DMS79 (cell line): ENCODE results near the gene INPP5F.

ENCODE experiments used
- DNase-seq: peaks from one replicate; lab custom pipeline; 2025; lab: John Stamatoyannopoulos, UW

Gene INPP5F

DNA sequence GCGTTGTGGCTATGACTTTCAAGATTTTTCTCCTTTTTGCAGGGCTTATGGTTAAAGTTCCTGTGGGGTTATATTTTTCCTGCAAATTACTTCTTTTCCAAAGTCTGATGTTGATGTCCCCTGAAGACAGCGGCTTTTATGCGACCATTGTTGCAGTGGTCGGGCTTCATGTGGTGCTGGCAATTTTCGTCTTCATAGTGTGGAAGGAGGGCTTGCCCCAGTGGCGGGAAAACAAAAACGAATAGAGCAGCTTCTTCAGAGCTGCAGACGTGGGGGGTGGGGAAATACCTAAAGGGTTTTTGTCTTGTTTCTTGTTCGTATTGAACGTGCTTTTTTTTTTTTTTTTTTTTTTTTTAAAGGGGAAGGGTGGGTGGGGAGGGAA, 93.0 kb downstream of the INPP5F start:
- DNase-seq: no peak

DNA sequence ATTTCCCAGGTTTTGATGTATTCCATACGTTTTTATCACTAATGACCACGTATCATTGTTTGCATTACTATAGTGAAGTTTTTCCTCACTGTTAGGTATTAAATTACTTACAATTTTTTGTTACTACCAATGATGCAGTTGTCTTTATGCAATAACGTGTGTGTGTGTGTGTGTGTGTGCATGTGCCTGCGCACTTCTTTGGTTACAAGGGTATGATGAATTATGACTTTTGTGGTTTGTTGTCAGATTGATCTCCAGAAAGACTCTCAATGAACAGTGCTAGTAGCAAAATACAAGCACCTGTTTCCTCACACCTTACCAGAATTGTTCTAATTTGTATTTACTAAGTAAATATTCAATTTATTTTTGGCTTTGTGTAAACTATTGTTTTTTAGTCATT, 95.3 kb downstream of the INPP5F start:
- DNase-seq: no peak

DNA sequence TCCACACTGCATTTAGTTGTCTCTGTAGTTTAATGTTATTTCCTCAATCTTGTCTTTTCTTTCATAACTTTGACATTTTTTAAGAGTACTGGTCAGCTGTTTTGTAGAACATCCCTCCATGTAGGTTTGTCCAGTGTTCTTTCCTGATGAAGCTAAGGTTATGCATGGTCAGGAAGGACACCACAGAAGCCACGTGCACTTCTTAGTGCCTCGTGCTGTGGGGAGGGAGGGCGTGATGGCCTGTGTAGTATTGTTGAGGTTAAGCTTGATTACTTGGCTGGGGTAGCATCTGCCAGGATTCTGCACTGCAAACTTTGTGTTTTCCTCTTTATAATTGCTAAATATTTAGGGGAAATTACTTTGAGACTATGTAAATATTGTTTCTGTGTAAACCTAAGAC, 98.4 kb downstream of the INPP5F start:
- no peak for DNase-seq

DNA sequence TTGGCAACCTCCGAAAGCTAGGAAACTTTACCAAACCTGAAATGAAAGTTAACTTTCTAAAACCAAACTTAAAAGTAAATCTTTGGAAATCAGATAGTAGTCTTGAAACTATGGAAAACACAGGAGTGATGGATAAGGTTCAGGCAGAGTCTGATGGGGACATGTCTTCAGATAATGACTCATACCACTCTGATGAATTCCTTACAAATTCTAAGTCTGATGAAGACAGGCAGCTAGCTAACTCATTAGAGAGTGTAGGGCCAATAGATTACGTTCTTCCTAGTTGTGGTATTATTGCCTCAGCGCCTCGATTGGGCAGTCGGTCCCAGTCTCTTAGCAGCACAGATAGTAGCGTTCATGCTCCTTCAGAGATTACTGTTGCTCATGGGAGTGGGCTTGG, 100.9 kb downstream of the INPP5F start:
- DNase-seq: no peak

DNA sequence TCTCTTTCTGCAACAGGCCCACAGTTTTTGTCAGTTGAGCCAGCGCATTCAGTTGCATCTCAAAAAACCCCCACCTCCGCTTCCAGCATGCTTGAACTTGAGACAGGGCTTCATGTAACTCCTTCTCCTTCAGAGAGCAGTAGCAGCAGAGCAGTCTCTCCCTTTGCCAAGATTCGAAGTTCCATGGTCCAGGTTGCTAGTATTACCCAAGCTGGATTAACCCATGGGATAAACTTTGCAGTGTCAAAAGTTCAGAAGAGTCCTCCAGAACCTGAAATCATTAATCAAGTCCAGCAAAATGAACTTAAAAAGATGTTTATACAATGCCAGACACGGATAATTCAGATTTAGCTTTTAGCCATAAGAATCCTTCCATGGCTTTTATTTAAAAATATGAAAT, 101.6 kb downstream of the INPP5F start:
- DNase-seq: no peak

DNA sequence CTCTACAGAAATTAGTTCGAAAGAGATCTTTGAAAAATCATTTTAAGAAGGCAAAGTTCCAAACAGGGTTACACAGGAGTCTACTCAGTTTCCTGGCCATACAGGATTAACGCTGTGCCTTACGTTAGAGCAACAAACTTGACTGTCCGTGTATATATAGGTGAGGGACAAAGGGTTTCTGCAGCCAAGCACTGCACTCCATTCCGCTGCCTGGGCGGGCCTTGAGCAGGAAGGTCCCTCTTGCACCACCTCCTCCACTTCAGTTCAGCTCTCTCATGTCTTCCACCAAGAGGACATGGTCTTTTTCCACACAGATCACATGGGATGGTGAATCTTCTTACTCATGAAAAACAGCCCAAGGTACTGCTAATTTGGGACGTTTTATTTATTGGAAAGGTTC, 103.6 kb downstream of the INPP5F start:
- no peak for DNase-seq

DNA sequence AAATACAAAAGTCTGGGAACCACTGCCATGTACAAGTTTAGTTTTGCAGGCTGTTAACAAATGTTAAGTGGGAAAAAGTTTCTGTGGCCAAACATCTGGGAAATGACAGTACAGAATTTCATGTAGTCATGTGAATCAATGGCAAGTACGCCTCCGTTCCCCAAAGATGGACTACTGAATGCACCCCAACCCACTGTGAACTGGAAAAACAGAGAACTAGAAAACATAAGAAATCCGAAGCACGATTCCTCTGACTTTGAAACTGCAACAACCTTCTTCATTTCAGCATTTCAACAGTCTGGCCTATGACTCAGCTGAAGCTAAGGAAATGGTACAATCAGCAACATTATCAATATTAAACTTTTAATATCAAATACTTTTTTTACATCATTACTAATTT, 105.0 kb downstream of the INPP5F start:
- no peak for DNase-seq

DNA sequence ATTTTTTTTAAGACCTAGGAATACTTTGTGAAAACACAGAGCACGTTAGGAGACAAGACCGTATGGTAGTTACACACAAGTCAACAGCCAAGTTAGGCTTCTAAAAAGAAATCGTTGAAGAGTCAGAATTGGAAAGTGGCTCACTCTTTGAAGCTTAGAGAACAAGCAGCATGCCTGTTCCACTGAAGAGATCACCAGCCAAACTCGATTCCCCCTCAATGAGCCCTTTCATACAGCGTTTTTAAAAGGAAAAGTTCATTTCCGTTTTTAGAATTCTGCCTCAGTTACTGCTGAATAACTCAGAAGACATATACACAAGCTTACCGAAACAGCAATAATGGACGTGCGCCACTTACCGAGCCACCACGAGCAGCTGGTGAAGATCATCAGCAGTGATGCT, 105.8 kb downstream of the INPP5F start:
- DNase-seq: no peak

DNA sequence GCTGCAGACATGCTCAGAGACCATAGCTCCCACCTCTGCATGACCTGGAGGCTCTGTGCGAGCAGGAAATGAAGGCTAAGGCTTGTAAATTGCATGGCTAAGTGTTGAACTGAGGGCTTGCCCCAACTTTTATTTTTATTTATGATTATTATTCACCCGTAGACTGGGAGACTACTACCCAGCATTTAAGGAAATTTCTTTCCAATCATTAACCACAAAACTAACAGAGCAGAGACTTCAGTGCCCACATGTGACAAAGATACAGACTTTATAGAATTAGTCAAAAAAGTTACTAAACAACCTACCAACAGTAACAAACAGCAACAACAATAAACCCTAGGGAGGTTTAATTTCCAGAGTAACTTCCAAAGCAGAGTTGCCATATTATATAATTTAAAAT, 107.1 kb downstream of the INPP5F start:
- no peak for DNase-seq

DNA sequence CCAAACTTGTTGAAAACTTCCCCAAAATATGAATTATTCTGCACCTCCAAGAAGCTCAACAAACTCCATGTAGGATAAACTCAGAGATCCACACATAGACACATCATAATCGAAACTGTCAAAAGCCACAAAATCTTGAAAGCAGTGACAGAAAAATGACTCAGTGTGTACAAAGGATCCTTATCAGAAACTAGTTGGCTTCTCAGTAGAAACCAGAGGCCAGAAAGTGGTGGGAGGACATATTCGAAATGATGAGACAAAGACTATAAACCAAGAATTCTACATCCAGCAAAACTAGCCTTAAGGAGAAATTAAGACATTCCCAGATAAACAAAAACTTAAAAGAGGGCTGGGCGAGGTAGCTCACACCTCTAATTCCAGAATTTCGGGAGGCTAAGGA, 108.3 kb downstream of the INPP5F start:
- no peak for DNase-seq

DNA sequence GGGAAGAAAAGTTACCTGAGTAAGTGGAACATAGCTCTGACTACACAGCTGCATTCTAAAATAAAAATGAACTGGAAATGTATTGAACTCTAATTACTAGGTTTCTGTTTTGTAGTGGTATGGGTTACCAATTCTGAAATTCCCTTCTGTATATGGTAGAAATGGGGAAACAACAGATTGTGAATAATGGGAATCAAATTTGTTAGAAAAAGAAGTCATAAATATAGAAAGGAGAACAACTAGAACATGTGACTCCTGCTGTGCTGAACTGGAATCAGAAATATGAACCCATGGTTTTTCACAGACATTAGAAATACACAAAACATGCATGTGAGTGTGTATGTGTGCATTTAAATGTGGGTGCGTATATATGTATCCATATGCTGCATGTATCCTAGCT, 119.8 kb downstream of the INPP5F start:
- DNase-seq: no peak

DNA sequence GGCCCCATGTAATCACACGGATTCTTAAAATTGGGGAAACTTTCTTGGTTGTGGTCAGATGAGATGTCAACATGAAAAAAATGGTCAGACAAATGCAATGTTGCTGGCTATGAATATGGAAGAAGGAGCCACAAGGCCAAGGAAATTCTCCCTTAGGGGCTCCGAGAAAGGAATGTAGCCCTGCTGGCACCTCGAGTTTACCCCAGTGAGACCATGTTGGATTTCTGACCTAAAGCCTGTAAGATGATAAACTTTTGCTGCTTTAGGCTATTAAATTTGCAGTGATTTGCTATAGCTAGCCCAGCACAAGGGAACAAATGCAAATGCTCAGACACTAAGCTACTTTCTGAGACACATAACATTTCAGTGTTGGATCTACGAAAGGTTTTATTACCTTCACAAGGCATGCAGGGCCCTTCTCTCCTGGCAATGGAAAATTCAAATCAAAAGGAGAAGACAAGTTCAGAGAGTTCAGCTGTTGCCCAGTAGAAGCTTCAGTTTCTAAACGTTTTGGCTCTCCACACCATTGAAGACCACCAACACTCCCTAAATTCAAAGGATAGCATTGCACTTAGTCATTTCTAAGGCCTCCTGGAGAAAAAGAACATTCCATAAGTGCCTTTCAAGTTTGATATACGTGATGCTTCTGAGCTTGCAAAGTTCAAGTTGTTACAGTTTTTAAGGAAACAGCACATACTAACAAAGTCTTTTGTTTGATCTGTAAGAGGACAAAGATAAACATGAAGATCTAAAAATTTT, 123.4 kb downstream of the INPP5F start:
- no peak for DNase-seq

DNA sequence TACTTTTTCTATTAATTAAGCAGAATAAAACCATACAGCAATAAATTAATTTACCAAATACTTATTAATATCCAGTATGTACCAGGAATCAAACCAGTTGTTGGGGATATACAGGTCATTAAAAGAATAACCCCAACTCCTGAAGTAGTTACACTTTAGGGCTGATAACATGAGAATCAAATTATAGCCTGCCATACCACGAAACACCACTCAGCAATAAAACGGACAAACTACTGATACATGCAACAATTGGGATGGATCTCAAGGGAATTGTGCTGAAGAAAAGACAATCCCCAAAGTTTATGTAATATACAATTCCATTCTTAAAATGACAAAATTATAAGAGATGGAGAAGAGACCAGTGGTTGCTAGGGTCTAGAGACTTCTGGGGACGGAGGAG, 124.1 kb downstream of the INPP5F start:
- no peak for DNase-seq

DNA sequence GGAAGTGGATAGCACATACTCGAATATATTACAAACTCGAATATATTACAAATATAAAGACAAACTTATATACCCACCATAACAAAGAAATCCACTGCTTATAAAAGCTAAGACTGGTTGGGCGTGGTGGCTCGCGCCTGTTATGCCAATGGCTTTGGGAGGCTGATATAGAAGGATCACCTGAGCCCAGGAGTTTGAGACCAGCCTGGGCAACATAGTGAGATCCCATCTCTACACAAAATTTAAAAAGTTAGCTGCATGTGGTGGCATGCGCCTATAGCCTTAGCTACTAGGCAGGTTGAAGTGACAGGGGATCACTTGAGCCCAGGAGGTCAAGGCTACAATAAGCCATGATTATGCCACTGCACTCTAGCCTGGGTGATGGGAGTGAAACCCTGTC, 126.4 kb downstream of the INPP5F start:
- no peak for DNase-seq

DNA sequence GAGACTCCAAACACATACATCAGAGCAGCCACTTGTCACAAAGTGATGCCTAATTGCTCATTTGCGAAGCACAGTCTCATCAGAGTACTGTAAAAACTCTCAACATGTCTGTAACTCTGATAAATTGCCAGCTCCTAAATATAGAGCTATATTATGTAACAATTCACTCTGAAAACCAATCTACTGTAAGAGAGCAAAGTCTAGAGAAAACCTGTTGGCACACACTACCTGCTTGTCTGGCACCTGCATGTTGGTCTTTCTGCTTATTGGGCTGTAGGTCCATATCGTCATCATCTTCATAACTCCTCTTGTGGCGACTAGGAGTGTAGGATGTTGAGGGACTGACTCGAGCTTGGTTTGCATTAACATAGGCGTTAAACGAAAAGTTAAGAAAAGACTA, 127.0 kb downstream of the INPP5F start:
- DNase-seq: no peak

DNA sequence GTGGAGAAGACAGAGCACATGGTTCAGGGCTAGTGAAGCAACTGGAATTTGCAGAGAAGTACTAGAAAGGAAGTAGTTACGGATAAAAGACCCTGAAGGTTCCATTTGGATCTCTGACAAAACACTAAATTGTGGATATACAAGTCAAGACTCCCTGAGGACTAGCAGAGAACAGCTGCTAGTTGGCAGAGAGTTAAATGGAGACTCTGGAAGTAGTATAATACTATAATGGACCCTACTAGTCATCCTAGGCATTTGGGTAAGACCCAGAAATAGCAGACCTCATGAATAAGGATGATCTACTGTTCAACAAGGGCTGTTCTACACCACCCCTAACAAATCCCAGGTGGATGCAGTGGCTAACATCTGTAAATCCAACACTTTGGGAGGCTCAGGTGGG, 127.7 kb downstream of the INPP5F start:
- DNase-seq: no peak

DNA sequence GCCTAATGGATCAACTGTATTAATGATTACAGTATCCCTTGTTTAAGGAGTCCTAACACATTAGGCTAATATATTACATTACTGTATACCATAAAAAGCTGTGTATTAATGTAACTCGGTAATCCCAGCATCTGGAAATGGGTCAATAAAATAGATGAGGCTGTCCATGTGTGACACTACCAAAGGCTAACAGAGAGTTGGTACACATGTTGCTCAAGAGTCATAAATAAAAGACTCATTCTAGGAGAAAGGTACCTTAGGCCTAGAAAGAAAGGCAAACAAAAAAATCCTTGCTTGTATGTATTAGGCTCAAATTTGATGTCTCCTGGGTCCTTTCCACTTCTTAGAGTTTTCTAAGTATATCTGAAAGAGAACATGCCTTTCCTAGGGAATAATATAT, 132.2 kb downstream of the INPP5F start:
- no peak for DNase-seq

DNA sequence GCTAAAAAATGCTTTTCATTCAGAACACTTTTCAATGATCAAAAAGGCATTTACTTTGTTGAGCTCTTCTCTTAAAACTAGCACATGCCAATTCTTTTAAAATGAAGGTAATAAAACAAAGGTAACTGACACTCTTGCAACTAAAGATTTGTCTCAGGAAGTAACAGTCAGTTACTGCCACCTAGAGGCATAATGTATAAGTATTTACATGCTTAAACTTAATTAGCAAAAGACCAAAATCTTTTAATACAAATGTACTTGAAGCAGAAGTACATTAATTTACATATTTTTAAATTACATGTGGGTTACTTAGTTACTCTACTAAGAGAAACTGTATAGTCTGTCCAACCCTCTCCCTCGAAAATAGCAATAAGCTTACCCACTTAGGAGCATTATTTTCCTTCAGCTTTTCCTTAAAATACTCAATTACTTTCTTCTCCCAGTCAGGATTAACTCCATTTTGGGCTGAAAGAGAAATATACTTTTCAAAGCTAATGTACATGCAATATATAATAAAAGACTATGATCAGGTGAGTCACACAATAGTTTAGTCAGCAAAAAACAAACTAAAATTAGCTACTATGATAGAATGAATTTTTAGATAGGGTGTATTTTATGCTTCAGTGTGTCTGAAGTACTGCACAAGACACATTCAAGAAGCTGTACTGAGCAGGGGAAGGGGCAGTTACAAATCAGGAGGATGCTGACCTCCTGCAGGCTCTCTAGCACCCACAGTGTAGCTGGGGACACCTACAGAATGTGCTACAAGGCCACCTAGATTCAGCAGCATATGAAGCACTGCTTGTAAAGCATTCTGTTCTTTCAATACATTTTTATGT, 133.8 kb downstream of the INPP5F start:
- no peak for DNase-seq

DNA sequence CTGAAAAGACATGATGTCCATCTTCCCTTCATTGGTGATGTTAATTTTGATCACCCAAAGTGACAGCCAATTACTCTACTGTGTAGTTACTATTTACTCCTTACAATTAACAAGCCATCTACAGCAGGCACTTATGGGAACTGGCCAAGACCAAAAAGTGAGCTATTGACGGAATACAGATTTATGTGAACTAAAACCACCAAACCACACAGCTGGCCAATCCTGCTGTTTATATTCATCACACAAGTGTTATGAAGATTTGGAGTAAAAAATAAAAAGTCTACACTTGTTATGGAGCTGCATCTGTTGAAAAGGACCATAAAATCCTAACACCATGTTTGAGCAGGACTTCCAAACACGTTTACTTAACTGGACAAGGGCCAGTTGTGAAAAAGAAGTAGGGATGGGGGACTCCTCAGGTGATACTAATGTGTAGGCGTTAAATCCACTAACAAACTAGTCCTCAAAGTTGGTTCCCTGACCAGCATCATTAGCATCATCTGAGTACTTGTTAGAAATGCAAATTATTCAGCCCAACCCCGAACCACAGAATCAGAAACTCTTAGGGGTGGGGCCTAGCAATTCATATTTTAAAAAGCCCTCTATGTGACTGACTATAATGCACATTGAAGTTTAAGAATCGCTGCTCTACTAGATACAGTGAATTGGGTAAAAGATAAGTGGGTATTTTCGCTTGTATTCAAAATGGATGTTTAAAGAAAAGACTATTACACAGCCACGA, 135.2 kb downstream of the INPP5F start:
- no peak for DNase-seq

DNA sequence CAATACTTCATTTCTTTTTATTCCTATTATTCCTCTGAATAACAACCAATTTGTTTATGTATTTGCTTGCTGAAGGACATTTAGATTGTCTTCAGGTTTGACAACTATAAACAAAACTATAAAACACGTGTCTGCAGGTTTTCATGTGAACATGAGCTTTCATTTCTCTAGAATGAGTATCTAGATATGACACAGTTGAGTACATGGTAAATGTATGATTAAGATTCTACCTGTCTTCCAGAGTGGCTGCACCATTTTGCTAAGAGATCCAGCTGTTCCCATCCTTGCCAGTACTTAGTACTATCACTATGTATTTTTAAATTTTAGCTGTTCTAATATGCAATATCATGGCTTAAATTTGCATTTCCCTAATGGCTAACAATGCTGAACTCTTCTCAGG, 136.7 kb downstream of the INPP5F start:
- DNase-seq: no peak

DNA sequence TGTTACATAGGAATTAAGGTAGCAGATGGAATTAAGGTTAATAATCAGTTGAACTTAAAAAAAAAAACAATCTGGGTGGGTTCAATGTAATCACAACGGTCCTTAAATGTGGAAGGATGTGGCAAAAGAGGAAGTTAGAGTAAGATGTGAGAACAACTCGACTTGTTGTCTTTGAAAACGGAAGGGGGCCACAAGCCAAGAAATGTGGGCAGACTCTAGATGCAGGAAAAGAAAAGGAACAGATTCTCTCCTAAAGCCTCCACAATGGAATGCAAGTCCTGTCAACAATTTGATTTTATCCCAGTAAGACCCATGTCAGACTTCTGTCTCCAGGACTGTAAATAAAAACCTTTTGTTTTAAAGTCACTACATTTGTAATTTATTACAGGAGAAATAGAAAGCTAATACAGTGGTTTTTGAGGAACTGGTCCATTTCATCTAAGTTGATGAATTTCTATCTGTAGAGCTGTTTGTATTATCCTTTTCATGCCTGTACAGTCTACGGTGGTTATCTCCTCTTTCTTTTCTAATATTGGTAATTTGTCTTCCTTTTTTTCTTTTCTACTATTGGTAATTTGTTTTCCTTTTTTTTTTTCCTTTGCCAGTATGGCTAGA, 138.2 kb downstream of the INPP5F start:
- no peak for DNase-seq

DNA sequence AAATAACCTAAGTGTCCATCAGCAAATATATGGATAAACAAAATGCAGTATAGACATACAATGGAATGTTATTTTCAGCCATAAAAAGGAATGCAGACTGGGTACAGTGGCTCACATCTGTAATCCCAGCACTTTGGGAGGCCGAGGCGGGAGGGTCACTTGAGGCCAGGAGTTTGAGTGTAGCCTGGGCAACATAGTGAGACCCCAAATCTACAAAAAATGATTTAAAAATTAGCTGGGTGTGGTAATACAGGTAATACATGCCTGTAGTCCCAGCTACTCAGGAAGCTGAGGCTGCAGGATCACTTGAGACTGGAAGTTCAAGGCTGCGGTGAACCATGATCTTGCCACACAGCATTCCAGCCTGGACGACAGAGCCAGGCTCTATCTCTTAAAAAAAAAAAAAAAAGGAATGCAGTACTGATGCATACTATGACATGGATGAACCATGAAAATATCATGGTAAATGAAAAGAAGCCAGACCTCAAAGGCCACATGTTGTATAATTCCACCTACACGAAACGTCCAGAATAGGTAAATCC, 139.9 kb downstream of the INPP5F start:
- no peak for DNase-seq
